ENCODE results near the gene DIP2C. TPM values are rescaled to one million over a fixed set of nuclear protein-coding genes. Genes with fewer than 3 reads are reported as not detected.
A peak's percentile ranks its signal among the peaks of the same experiment; 100 is the strongest.
"Not testable (repeated sequence)": the region's sequence is repeated elsewhere in the genome, so short reads cannot be mapped to it uniquely, and the experiment has no call there.

The DIP2C gene
- total RNA-seq, 1 donor = 19.9 TPM

DNA sequence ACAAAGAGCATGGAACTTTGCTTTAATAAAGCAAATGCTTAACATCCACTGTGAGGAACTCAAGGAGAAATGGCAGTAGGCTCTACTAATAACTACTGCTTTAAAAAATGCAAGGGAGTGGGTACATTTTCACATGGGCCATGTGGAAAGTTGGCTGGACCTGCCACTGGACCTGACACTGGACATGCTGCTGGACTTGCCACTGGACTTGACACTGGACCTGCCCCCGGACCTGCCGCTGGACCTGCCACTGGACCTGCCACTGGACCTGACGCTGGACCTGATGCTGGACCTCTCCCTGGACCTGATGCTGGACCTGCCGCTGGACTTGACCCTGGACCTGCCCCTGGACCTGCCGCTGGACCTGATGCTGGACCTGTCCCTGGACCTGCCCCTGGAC lies 32.6 kb downstream of the DIP2C start:
- no peak for DNase-seq (ENCODE audit: low read depth)
- TF ChIP-seq, protein P1, sequence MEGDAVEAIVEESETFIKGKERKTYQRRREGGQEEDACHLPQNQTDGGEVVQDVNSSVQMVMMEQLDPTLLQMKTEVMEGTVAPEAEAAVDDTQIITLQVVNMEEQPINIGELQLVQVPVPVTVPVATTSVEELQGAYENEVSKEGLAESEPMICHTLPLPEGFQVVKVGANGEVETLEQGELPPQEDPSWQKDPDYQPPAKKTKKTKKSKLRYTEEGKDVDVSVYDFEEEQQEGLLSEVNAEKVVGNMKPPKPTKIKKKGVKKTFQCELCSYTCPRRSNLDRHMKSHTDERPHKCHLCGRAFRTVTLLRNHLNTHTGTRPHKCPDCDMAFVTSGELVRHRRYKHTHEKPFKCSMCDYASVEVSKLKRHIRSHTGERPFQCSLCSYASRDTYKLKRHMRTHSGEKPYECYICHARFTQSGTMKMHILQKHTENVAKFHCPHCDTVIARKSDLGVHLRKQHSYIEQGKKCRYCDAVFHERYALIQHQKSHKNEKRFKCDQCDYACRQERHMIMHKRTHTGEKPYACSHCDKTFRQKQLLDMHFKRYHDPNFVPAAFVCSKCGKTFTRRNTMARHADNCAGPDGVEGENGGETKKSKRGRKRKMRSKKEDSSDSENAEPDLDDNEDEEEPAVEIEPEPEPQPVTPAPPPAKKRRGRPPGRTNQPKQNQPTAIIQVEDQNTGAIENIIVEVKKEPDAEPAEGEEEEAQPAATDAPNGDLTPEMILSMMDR (IDR thresholded peaks at IDR 0.05; ENCODE audit: insufficient read depth, low read depth, low read length) = no peak
- H3K4me3 ChIP-seq (ENCODE audit: low read depth, low read length) = no peak overlapping the region

DNA sequence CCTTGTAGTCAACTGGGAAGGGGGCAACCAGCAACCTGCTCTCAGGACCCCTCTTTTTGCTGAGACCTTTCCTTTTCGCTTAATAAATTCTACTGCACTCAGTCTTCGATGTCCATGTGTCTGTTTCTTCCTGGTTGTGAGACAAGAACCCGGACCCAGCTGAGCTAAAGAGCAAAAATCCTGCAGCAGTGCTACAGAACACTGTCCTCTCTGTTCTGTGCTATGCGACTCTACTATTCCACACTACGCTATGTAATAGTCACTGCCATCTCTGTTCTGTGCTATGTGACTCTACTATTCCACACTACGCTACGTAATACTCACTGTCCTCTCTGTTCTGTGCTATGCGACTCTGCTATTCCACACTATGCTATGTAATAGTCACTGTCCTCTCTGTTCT lies 34.3 kb downstream of the DIP2C start:
- no peak overlapping the region for H3K4me3 ChIP-seq (ENCODE audit: low read depth, low read length)
- TF ChIP-seq, protein P1 (IDR thresholded peaks at IDR 0.05; ENCODE audit: insufficient read depth, low read depth, low read length) = no peak
- DNase-seq (ENCODE audit: low read depth) = no peak

DNA sequence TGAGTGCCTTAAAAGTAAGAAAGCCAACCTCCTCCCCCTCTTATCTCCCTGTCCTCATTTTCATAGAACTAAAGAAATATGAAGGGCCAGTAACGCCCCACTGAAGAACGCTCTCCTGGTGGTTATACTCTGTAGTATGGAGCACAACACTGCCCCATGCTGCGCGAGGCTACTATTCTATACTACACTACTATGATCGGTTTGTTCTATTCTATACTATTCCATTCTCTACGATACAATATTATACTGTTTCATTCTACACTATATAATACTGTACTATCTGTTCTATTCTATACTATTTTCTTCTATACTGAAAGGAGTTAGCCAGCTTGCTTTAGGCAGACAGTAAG lies 34.8 kb downstream of the DIP2C start:
- DNase-seq (ENCODE audit: low read depth) = no peak
- TF ChIP-seq, protein P1 (IDR thresholded peaks at IDR 0.05; ENCODE audit: insufficient read depth, low read depth, low read length) = no peak
- H3K4me3 ChIP-seq (ENCODE audit: low read depth, low read length) = no peak overlapping the region

DNA sequence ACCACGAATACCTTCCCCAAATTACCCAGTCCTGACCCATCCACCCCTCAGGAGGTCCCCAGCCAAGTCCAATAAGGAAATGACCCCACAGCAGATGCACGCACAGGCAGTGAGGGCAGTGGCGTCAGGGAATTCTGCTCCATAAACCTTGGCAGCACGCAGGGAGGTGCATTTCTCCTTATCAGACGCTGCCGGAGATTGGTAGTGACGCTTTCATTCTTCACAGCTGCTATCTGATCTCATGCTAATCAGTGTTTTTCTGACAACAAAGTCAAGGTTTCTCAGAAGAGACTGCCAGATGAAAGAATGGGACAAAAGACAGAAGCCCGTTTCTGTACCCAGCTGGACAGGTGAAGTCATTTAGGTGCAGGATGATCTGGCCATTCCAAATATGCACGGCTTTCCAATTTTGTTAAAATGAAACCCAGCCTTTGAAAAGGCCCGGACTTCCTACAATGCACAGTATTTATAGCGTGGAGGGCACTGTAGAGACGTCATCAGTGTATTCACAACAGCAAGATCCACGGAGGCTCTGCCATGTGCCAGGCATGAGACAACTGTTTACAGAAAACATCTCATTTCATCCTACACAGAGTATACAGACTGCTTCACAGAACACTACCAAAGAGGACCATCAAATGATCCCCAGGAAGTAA lies 35.3 kb downstream of the DIP2C start:
- peak; percentile 25 for DNase-seq (ENCODE audit: low read depth)

DNA sequence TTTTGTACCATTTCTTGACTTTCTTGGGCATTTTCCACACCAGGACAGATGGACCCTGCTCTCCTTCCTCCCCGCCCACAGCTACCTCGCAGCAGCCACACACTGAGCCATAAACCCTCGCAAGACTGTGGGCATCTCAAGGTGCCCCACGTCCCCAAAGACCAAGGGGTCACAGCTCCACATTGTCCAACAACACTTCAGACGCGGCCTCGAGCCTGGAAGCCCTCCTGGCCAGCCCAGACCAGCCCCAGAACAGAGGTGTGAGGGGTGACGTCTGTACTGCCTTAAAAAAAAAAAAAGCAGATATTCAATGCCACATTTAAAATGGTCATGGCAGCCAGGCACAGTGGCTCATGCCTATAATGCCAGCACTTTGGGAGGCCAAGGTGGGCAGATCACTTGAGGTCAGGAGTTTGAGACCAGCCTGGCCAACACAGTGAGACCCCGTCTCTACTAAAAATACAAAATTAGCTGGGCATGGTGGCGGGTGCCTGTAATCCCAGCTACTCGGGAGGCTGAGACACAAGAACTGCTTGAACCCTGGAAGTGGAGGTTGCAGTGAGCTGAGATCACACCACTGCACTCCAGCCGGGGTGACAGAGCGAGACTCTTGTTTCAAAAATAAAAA lies 36.5 kb downstream of the DIP2C start:
- not testable (repeated sequence) for DNase-seq (ENCODE audit: low read depth); H3K4me3 ChIP-seq (ENCODE audit: low read depth, low read length)

More for the DNA sequence above, 35.3 kb downstream of the DIP2C start:
- TF ChIP-seq, protein P1 (IDR thresholded peaks at IDR 0.05; ENCODE audit: insufficient read depth, low read depth, low read length) = no peak
- H3K4me3 ChIP-seq (ENCODE audit: low read depth, low read length) = no peak overlapping the region

DNA sequence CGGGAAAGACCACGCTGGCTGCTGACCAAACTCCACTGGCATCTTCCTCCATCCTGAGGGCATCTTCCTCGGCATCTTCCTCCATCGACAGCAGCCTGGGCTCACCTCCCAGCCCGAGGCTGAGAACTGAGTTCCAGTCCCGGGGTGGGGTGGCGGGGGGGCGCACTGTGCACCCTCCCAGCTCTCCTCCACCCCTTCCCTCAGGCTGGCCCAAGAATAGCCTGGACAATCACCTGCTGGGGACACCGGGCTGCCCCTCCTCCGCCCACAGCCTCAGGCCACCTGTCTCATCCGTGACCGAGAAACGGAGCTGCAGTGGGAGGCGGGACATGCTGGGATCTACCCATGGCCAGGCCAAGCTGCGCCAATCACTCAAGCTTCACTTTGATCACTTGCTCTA lies 37.2 kb downstream of the DIP2C start:
- H3K4me3 ChIP-seq (ENCODE audit: low read depth, low read length) = no peak overlapping the region
- TF ChIP-seq, protein P1 (IDR thresholded peaks at IDR 0.05; ENCODE audit: insufficient read depth, low read depth, low read length) = no peak
- no peak for DNase-seq (ENCODE audit: low read depth)

DNA sequence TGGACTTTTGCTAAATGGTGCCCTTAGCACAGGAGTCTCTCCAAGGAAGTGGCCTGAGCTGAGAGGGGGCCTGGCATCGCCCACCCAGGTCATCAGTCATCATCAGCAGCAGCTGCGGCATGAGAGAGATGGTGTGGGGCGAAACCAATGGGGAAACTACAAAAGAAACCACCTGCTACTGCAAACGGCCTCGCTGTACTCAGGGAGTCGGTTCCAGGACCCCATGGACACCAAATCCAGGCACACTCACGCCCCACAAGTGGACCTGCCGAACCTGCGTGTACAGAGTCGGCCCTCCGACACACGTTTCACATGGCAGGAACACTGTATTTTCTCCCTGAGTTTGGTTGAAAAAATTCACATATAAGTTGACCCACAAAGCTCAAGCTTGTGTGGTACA lies 37.8 kb downstream of the DIP2C start:
- DNase-seq (ENCODE audit: low read depth) = no peak
- TF ChIP-seq, protein P1 (IDR thresholded peaks at IDR 0.05; ENCODE audit: insufficient read depth, low read depth, low read length) = no peak
- no peak overlapping the region for H3K4me3 ChIP-seq (ENCODE audit: low read depth, low read length)
